Hepatocyte (in vitro differentiated cells): Measurements from ENCODE around the gene SBK3. TPM values are rescaled to one million over a fixed set of nuclear protein-coding genes. Genes with fewer than 3 reads are reported as not detected.

Source experiments
- DNase-seq: peaks from one replicate; pipeline ENCODE4 v3.0.0-alpha.2; 2016; ENCODE audit warnings: low spot score
- H2AFZ ChIP-seq: fragments of 200-600 bp; sonication (generic); 2 replicates; pipeline ENCODE4 v1.6.0; 2016; ENCODE audit warnings: antibody characterized with exemption, mild to moderate bottlenecking
- H3K27ac ChIP-seq: fragments of 200-600 bp; sonication (generic); 2 replicates; pipeline ENCODE4 v1.5.1; 2016; ENCODE audit warnings: mild to moderate bottlenecking
- H3K27me3 ChIP-seq: fragments of 200-600 bp; sonication (generic); 2 replicates; pipeline ENCODE4 v1.6.1; 2016
- H3K36me3 ChIP-seq: fragments of 200-600 bp; sonication (generic); replicated peaks from 2 replicates; pipeline ENCODE4 v1.5.1; 2016; ENCODE audit warnings: low read depth; ENCODE audit not compliant: insufficient read depth
- H3K4me1 ChIP-seq: fragments of 200-600 bp; sonication (generic); 2 replicates; pipeline ENCODE4 v1.5.1; 2016; ENCODE audit warnings: mild to moderate bottlenecking, moderate library complexity; ENCODE audit not compliant: insufficient read depth
- H3K4me2 ChIP-seq: fragments of 200-600 bp; sonication (generic); 2 replicates; pipeline ENCODE4 v1.6.0; 2016
- H3K4me3 ChIP-seq: fragments of 200-600 bp; sonication (generic); 2 replicates; pipeline ENCODE4 v1.5.1; 2016; ENCODE audit warnings: mild to moderate bottlenecking
- H3K79me2 ChIP-seq: fragments of 200-600 bp; sonication (generic); 2 replicates; pipeline ENCODE4 v1.6.0; 2017; ENCODE audit warnings: mild to moderate bottlenecking
- H3K9me2 ChIP-seq: fragments of 200-600 bp; sonication (generic); replicated peaks from 2 replicates; pipeline ENCODE4 v1.6.0; 2017; ENCODE audit warnings: mild to moderate bottlenecking; ENCODE audit not compliant: insufficient read depth
- H3K9me3 ChIP-seq: fragments of 200-600 bp; sonication (generic); 2 replicates; pipeline ENCODE4 v1.5.1; 2016; ENCODE audit warnings: low read depth, mild to moderate bottlenecking
- H4K20me1 ChIP-seq: fragments of 200-600 bp; sonication (generic); 2 replicates; pipeline ENCODE4 v1.6.0; 2016; ENCODE audit warnings: mild to moderate bottlenecking; ENCODE audit not compliant: insufficient read depth, poor library complexity, severe bottlenecking
- EZH2 ChIP-seq: fragments of 200-600 bp; sonication (generic); IDR thresholded peaks from 2 replicates; pipeline ENCODE4 v1.6.1; 2016; ENCODE audit warnings: antibody characterized with exemption, mild to moderate bottlenecking, borderline replicate concordance
- EZH2phosphoT487 ChIP-seq: fragments of 200-600 bp; sonication (generic); IDR thresholded peaks from one replicate; pipeline ENCODE4 v1.6.1; 2018; ENCODE audit warnings: antibody characterized with exemption, mild to moderate bottlenecking, low read depth, moderate library complexity; ENCODE audit not compliant: unreplicated experiment, severe bottlenecking
- WGBS: methylation state at CpG from one replicate; pipeline ENCODE4 v1.1.6; 2016; ENCODE audit warnings: low lambda C conversion rate; ENCODE audit errors: missing lambda C conversion rate; 5-methylcytosine and 5-hydroxymethylcytosine counted together
- polyA plus RNA-seq: library from polyadenylated mRNA; unstranded; fragments of >200 nt; fragmentation: Nextera tagmentation; extraction: Ambion mirVana; gene quantifications from 2 replicates; pipeline ENCODE4 v1.2.1, GENCODE V29; 2016
- total RNA-seq: library from RNA; depleted of rRNA; stranded (reverse); fragments of >200 nt; gene quantifications from 2 replicates; pipeline ENCODE4 v1.2.3, GENCODE V29; 2014
- TF ChIP-seq, protein P1 (sequence below): fragments of 200-600 bp; sonication (generic); IDR thresholded peaks from 2 replicates; pipeline ENCODE4 v1.5.1; 2016; ENCODE audit warnings: antibody characterized with exemption, mild to moderate bottlenecking; ENCODE audit not compliant: poor library complexity

SBK3 gene
- total and polyA plus RNA-seq, 2 experiments from 2014 or later, result 0.57 TPM; not detected in 1

DNA sequence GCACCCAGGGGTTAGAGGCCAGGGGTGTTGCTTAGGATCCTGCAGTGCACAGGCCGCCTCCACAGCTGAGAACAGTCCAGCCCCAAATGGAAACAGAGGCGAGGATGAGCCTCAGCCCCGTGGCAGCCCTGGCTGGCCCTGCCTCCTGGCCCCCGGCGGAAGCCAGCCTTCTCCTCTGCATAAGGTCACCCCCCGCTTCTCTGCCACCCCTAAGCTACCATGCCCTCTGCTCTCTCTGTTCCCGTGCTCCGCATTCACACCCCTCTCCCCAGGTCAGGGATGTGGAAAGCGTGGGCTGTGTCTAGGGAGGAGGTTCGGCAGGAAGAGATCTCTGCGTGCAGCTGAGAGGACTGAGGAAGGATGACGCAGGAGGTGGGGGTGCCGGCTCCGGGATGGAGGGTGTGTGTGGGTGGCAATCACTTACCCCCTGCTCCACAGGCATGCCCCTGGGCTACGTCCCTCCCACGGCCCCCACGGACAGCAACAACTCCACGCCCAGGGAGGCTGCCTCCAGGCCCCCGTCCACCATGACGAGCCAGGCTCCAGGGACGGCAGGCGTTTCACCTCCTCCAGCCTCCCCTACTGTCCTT is 51.1 kb downstream of the SBK3 start:
- Histone ChIP-seq H3K9me3 (no peaks in the 10 kb centered on the region), H3K79me2 (no peaks in the 10 kb centered on the region), H3K27ac (no peak overlapping the region), H3K4me3 (no peak overlapping the region), H3K36me3 (no peaks in the 10 kb centered on the region), H3K4me2 (no peak overlapping the region), H3K9me2 (no peaks in the 10 kb centered on the region), H3K4me1 (no peaks in the 10 kb centered on the region), H2AFZ (no peak overlapping the region), H4K20me1 (no peaks in the 10 kb centered on the region), H3K27me3 (peaks cover 10% of the 10 kb centered on the region)
- TF ChIP-seq EZH2, result no peak
- TF ChIP-seq, protein P1, sequence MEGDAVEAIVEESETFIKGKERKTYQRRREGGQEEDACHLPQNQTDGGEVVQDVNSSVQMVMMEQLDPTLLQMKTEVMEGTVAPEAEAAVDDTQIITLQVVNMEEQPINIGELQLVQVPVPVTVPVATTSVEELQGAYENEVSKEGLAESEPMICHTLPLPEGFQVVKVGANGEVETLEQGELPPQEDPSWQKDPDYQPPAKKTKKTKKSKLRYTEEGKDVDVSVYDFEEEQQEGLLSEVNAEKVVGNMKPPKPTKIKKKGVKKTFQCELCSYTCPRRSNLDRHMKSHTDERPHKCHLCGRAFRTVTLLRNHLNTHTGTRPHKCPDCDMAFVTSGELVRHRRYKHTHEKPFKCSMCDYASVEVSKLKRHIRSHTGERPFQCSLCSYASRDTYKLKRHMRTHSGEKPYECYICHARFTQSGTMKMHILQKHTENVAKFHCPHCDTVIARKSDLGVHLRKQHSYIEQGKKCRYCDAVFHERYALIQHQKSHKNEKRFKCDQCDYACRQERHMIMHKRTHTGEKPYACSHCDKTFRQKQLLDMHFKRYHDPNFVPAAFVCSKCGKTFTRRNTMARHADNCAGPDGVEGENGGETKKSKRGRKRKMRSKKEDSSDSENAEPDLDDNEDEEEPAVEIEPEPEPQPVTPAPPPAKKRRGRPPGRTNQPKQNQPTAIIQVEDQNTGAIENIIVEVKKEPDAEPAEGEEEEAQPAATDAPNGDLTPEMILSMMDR, result no peak
- no peak for DNase-seq
- WGBS, result 77% methylated on average over 21 of the region's 22 CpGs

- Histone ChIP-seq H3K27me3 (peaks cover 10% of the 10 kb centered on the region), H3K79me2 (no peaks in the 10 kb centered on the region), H3K36me3 (no peaks in the 10 kb centered on the region), H3K9me2 (no peaks in the 10 kb centered on the region), H3K4me1 (no peaks in the 10 kb centered on the region), H3K27ac (no peak overlapping the region), H4K20me1 (no peaks in the 10 kb centered on the region), H3K9me3 (no peaks in the 10 kb centered on the region), H3K4me3 (no peak overlapping the region), H3K4me2 (no peak overlapping the region), H2AFZ (no peak overlapping the region)
- WGBS, result 93% methylated on average over 15 of the region's 38 CpGs
- no peak for DNase-seq
- TF ChIP-seq EZH2 (no peak), EZH2phosphoT487 (no peak)
- TF ChIP-seq, protein P1, result no peak
Observed at GRCh38 chr19:55493645-55494171, 51.6 kb downstream of the SBK3 start.

- no peak for DNase-seq
- Histone ChIP-seq H4K20me1 (no peaks in the 10 kb centered on the region), H3K9me2 (no peaks in the 10 kb centered on the region), H3K36me3 (no peaks in the 10 kb centered on the region), H3K27ac (no peak overlapping the region), H3K4me1 (peaks cover 3% of the 10 kb centered on the region), H2AFZ (no peak overlapping the region), H3K79me2 (no peaks in the 10 kb centered on the region), H3K4me3 (no peak overlapping the region), H3K4me2 (no peak overlapping the region), H3K9me3 (no peaks in the 10 kb centered on the region), H3K27me3 (peaks cover 10% of the 10 kb centered on the region)
- TF ChIP-seq, protein P1, result no peak
- TF ChIP-seq EZH2phosphoT487 (no peak), EZH2 (no peak)
- 80% methylated on average over 17 of the region's 18 CpGs for WGBS
Observed at GRCh38 chr19:55493052-55493644, 52.2 kb downstream of the SBK3 start.
